HG03432 (cell line): Measurements from ENCODE around the gene DLG3.
"Not testable (repeated sequence)": the region's sequence is repeated elsewhere in the genome, so short reads cannot be mapped to it uniquely, and the experiment has no call there.

Experiments used
- ATAC-seq: cut with Tn5 transposase; IDR thresholded peaks from one replicate; pipeline ENCODE4 v1.9.1; 2021; ENCODE audit warnings: mild to moderate bottlenecking, moderate library complexity; ENCODE audit not compliant: unreplicated experiment

The DLG3 gene

GRCh38 chrX:70444326-70444945 lies at the start of gene DLG3:
Gene DLG3, plus strand, starts transcription at chrX:70444835. Its CDS starts 367 bp downstream, at chrX:70445202.
- peak; percentile 46 for ATAC-seq

- ATAC-seq: no peak
Observed at GRCh38 chrX:70398899-70399298, 45.7 kb upstream of the DLG3 start.

- ATAC-seq: not testable (repeated sequence)
Observed at GRCh38 chrX:70400181-70400580, 44.5 kb upstream of the DLG3 start.

GRCh38 chrX:70402721-70403120 lies 41.9 kb upstream of the DLG3 start:
- no peak for ATAC-seq

- no peak for ATAC-seq
Observed at GRCh38 chrX:70405003-70405402, 39.6 kb upstream of the DLG3 start.

- ATAC-seq: no peak
Observed at GRCh38 chrX:70410921-70411320, 33.7 kb upstream of the DLG3 start.

- ATAC-seq: no peak
Observed at GRCh38 chrX:70411475-70411874, 33.2 kb upstream of the DLG3 start.

- ATAC-seq: no peak
Observed at GRCh38 chrX:70421618-70422017, 23.0 kb upstream of the DLG3 start.

- no peak for ATAC-seq
Observed at GRCh38 chrX:70422851-70423341, 21.7 kb upstream of the DLG3 start, which contains the start of gene GDPD2. Gene GDPD2, plus strand, starts transcription at chrX:70423314. Its CDS starts 1,671 bp downstream, at chrX:70424985.

GRCh38 chrX:70423936-70424675 lies 20.5 kb upstream of the DLG3 start:
- no peak for ATAC-seq

GRCh38 chrX:70424801-70425200 lies 19.8 kb upstream of the DLG3 start:
- no peak for ATAC-seq

GRCh38 chrX:70426286-70427278 lies 18.1 kb upstream of the DLG3 start:
- ATAC-seq: no peak

- no peak for ATAC-seq
Observed at GRCh38 chrX:70427365-70427764, 17.3 kb upstream of the DLG3 start.

- ATAC-seq: no peak
Observed at GRCh38 chrX:70429759-70430158, 14.9 kb upstream of the DLG3 start.

- ATAC-seq: no peak
Observed at GRCh38 chrX:70432936-70433847, 11.4 kb upstream of the DLG3 start.

GRCh38 chrX:70433848-70434351 lies 10.7 kb upstream of the DLG3 start:
- ATAC-seq: peak; percentile 78

GRCh38 chrX:70434352-70434866 lies 10.2 kb upstream of the DLG3 start:
- peak; percentile 73 for ATAC-seq

GRCh38 chrX:70434914-70435586 lies 9.6 kb upstream of the DLG3 start:
- ATAC-seq: peak; percentile 3

- ATAC-seq: no peak
Observed at GRCh38 chrX:70436343-70436742, 8.3 kb upstream of the DLG3 start.
